ENCODE results near the gene PKMYT1. TPM values are rescaled to one million over a fixed set of nuclear protein-coding genes. Genes with fewer than 3 reads are reported as not detected.

PKMYT1 gene
- polyA plus RNA-seq, 2 of the 4 experiments (the other 2 are of a cell fraction), result 10.5 to 50.5 TPM

DNA sequence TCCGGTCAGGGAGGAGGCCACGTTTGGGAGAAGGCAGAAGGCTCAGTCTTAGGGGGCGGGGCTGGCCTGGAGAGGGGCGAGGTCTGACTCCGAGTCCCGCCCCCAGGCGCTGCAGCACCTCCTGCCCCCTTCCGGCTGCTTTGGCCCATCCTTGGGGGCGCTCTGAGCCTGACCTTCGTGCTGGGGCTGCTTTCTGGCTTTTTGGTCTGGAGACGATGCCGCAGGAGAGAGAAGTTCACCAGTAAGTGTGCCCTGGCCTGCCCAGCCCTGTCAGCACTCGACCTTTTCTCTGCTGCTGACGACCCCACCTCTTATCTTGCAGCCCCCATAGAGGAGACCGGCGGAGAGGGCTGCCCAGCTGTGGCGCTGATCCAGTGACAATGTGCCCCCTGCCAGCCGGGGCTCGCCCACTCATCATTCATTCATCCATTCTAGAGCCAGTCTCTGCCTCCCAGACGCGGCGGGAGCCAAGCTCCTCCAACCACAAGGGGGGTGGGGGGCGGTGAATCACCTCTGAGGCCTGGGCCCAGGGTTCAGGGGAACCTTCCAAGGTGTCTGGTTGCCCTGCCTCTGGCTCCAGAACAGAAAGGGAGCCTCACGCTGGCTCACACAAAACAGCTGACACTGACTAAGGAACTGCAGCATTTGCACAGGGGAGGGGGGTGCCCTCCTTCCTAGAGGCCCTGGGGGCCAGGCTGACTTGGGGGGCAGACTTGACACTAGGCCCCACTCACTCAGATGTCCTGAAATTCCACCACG, 41.4 kb upstream of the PKMYT1 start (continued):
- TF ChIP-seq CEBPB (IDR thresholded peaks at IDR 0.05) (0 out of 4 replicates have a peak, but pooled peaks of 1 of the 2 experiments have one; percentile 26), POLR2A (IDR thresholded peaks at IDR 0.05; ENCODE audit: low read length) (peak; percentile 19)

DNA sequence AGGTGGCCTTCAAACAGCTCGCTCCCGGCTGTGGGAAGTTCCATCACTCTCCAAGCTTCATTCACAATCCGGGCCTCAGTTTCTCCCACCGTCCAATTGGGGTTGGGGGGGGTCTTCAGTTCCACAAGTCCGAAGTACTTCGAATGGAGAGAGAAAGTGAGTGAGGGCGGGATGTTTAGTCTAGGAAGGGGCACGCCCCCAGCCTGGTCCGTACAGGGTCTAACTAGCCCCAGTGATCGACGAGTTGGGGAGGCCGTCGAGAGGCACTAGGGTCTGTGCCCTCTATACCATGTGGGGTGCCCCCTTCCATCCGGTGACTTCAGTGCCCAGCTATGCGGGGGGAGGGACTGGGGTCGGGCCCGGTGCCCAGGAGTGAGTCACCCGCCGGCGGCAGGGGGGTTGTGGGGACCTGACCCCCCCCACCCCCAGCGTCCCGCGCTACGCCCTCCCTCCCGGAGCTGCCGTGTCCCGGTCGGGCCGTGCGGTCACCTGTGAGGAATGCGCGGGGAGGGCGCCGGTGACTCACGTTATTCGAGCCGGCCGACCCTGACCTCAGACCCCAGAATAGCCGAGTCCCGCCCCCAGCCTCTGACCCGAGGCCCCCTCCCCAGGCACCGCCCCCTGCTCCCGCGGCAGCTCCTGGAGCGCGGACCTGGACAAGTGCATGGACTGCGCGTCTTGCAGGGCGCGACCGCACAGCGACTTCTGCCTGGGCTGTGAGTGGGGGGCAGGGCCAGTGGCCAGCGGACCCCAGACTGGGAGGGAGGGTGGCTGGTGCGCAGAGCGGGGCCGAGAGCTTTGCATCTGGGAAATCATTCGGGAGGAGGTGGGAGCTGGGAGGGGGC, 40.6 kb upstream of the PKMYT1 start:
- DNase-seq (ENCODE audit: low read depth in 1 of 2, low spot score in 1 of 2) (peak; percentile 81 to 93), FAIRE-seq (no peak), ATAC-seq (peak; percentile 9 to 46)
- no peaks in the 10 kb centered on the region for H3K9me3 ChIP-seq
- CTCF ChIA-PET, result interaction anchor here (0.8 to 6.6 kb wide), 12 partner anchors 9 to 182 kb away, joined by 3 to 112 read pairs (median 4); no protein-coding TSS in a partner anchor
- peak overlapping the region; percentile 93 for H3K4me3 ChIP-seq
- peaks cover 24% of the 10 kb centered on the region for H3K4me1 ChIP-seq
- H3K4me2 ChIP-seq, result peak overlapping the region; percentile 89
- POLR2A ChIA-PET, result interaction anchor here (0.6 to 6.2 kb wide), 19 partner anchors 8 to 1561 kb away, joined by 3 to 107 read pairs (median 5); partner anchors contain the start of genes PAQR4 and PKMYT1
- 0% methylated on average over 16 of the region's 57 CpGs for WGBS (ENCODE audit: missing lambda C conversion rate)
- peak overlapping the region; percentile 98 to 100 for H3K27ac ChIP-seq
- TF ChIP-seq CEBPB (IDR thresholded peaks at IDR 0.05) (0 out of 4 replicates have a peak, but pooled peaks of 1 of the 2 experiments have one; percentile 29), MYC (IDR thresholded peaks at IDR 0.05; ENCODE audit: borderline replicate concordance, low read length) (peak; percentile 84; the same call in 1 of the 2 replicates), TFCP2L1 (CRISPR knock-in tag; IDR thresholded peaks at IDR 0.05) (peak; percentile 97), FOXS1 (CRISPR knock-in tag; IDR thresholded peaks at IDR 0.05) (no peak), FOSB (CRISPR knock-in tag; IDR thresholded peaks at IDR 0.05) (peak; percentile 96), MAZ (IDR thresholded peaks at IDR 0.05; ENCODE audit: borderline replicate concordance, low read depth, low read length) (0 out of 2 replicates have a peak, but pooled peaks have one; percentile 73), SMC3 (IDR thresholded peaks at IDR 0.05) (no peak), TP53 (CRISPR knock-in tag; IDR thresholded peaks at IDR 0.05) (peak; percentile 95), EP300 (IDR thresholded peaks at IDR 0.05) (peak; percentile 60 to 80; a peak in 3 of 5 replicates), HOXA7 (CRISPR knock-in tag; IDR thresholded peaks at IDR 0.05) (peak; percentile 92; the same call in 1 of the 2 replicates), KDM1A (IDR thresholded peaks at IDR 0.05; ENCODE audit: low read depth) (no peak), POLR2AphosphoS2 (conservative IDR thresholded peaks at IDR 0.05; ENCODE audit: low read length) (peak; percentile 76), RCOR1 (IDR thresholded peaks at IDR 0.05; ENCODE audit: low read depth, low read length) (no peak), EHMT2 (IDR thresholded peaks at IDR 0.05; ENCODE audit: low read depth) (no peak), MAFK (IDR thresholded peaks at IDR 0.05; ENCODE audit: partially characterized antibody) (no peak), RARB (CRISPR knock-in tag; IDR thresholded peaks at IDR 0.05) (peak; percentile 63), JUNB (IDR thresholded peaks at IDR 0.05) (peak; percentile 95), CBX8 (IDR thresholded peaks at IDR 0.05) (no peak), HDAC2 (IDR thresholded peaks at IDR 0.05) (no peak), EHF (CRISPR knock-in tag; IDR thresholded peaks at IDR 0.05) (peak; percentile 77; the same call in 1 of the 2 replicates), GATA3 (IDR thresholded peaks at IDR 0.05; ENCODE audit: borderline replicate concordance) (peak; percentile 87), NFE2L2 (conservative IDR thresholded peaks at IDR 0.05; ENCODE audit: low read length) (no peak), FOSL2 (IDR thresholded peaks at IDR 0.05) (peak; percentile 98), FOSL2 (CRISPR knock-in tag; IDR thresholded peaks at IDR 0.05) (peak; percentile 99)
- TF ChIP-seq, protein P1, sequence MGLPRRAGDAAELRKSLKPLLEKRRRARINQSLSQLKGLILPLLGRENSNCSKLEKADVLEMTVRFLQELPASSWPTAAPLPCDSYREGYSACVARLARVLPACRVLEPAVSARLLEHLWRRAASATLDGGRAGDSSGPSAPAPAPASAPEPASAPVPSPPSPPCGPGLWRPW (IDR thresholded peaks at IDR 0.05), result no peak
- TF ChIP-seq, protein P2, sequence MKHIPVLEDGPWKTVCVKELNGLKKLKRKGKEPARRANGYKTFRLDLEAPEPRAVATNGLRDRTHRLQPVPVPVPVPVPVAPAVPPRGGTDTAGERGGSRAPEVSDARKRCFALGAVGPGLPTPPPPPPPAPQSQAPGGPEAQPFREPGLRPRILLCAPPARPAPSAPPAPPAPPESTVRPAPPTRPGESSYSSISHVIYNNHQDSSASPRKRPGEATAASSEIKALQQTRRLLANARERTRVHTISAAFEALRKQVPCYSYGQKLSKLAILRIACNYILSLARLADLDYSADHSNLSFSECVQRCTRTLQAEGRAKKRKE (CRISPR knock-in tag; IDR thresholded peaks at IDR 0.05; ENCODE audit: low read depth), result peak; percentile 70; the same call in 1 of the 2 replicates
- TF ChIP-seq, protein P3, sequence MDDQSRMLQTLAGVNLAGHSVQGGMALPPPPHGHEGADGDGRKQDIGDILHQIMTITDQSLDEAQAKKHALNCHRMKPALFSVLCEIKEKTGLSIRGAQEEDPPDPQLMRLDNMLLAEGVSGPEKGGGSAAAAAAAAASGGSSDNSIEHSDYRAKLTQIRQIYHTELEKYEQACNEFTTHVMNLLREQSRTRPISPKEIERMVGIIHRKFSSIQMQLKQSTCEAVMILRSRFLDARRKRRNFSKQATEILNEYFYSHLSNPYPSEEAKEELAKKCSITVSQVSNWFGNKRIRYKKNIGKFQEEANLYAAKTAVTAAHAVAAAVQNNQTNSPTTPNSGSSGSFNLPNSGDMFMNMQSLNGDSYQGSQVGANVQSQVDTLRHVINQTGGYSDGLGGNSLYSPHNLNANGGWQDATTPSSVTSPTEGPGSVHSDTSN (IDR thresholded peaks at IDR 0.05), result peak; percentile 80
- TF ChIP-seq, protein P4, sequence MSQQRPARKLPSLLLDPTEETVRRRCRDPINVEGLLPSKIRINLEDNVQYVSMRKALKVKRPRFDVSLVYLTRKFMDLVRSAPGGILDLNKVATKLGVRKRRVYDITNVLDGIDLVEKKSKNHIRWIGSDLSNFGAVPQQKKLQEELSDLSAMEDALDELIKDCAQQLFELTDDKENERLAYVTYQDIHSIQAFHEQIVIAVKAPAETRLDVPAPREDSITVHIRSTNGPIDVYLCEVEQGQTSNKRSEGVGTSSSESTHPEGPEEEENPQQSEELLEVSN (IDR thresholded peaks at IDR 0.05; ENCODE audit: borderline replicate concordance, low read depth), result peak; percentile 79
- TF ChIP-seq, protein P5, sequence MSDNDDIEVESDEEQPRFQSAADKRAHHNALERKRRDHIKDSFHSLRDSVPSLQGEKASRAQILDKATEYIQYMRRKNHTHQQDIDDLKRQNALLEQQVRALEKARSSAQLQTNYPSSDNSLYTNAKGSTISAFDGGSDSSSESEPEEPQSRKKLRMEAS (IDR thresholded peaks at IDR 0.05), result peak; percentile 94
- TF ChIP-seq, protein P6, sequence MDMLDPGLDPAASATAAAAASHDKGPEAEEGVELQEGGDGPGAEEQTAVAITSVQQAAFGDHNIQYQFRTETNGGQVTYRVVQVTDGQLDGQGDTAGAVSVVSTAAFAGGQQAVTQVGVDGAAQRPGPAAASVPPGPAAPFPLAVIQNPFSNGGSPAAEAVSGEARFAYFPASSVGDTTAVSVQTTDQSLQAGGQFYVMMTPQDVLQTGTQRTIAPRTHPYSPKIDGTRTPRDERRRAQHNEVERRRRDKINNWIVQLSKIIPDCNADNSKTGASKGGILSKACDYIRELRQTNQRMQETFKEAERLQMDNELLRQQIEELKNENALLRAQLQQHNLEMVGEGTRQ (IDR thresholded peaks at IDR 0.05), result peak; percentile 44; the same call in 1 of the 2 replicates
- TF ChIP-seq, protein P7, sequence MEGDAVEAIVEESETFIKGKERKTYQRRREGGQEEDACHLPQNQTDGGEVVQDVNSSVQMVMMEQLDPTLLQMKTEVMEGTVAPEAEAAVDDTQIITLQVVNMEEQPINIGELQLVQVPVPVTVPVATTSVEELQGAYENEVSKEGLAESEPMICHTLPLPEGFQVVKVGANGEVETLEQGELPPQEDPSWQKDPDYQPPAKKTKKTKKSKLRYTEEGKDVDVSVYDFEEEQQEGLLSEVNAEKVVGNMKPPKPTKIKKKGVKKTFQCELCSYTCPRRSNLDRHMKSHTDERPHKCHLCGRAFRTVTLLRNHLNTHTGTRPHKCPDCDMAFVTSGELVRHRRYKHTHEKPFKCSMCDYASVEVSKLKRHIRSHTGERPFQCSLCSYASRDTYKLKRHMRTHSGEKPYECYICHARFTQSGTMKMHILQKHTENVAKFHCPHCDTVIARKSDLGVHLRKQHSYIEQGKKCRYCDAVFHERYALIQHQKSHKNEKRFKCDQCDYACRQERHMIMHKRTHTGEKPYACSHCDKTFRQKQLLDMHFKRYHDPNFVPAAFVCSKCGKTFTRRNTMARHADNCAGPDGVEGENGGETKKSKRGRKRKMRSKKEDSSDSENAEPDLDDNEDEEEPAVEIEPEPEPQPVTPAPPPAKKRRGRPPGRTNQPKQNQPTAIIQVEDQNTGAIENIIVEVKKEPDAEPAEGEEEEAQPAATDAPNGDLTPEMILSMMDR (IDR thresholded peaks at IDR 0.05), result no peak

Data from A549 (cell line).